CD4-positive, alpha-beta T cell treated with Interferon gamma for 1 hour (primary cell): Measurements from ENCODE around the gene IQCE.
"Not testable (repeated sequence)": the region's sequence is repeated elsewhere in the genome, so short reads cannot be mapped to it uniquely, and the experiment has no call there.

Source experiments
- DNase-seq: peaks from one replicate; pipeline ENCODE4 v3.0.0-alpha.2; 2020

The IQCE gene

GRCh38 chr7:2580636-2581035 lies 21.9 kb downstream of the IQCE start:
- no peak for DNase-seq

- no peak for DNase-seq
Observed at GRCh38 chr7:2582006-2582735, 23.4 kb downstream of the IQCE start.

- DNase-seq, result no peak
Observed at GRCh38 chr7:2583798-2584580, 25.2 kb downstream of the IQCE start.

- no peak for DNase-seq
Observed at GRCh38 chr7:2585446-2585845, 26.7 kb downstream of the IQCE start.

GRCh38 chr7:2586326-2587020 lies 27.7 kb downstream of the IQCE start:
- no peak for DNase-seq

- DNase-seq, result no peak
Observed at GRCh38 chr7:2587134-2587533, 28.4 kb downstream of the IQCE start.

- no peak for DNase-seq
Observed at GRCh38 chr7:2587778-2588177, 29.0 kb downstream of the IQCE start.

GRCh38 chr7:2589341-2589740 lies 30.6 kb downstream of the IQCE start:
- no peak for DNase-seq

GRCh38 chr7:2589941-2590340 lies 31.2 kb downstream of the IQCE start:
- DNase-seq, result not testable (repeated sequence)

GRCh38 chr7:2592375-2592865 lies 33.6 kb downstream of the IQCE start:
- DNase-seq, result no peak

- DNase-seq, result no peak
Observed at GRCh38 chr7:2593036-2593727, 34.4 kb downstream of the IQCE start.

- no peak for DNase-seq
Observed at GRCh38 chr7:2594599-2594998, 35.8 kb downstream of the IQCE start.

- DNase-seq, result no peak
Observed at GRCh38 chr7:2595258-2595860, 36.6 kb downstream of the IQCE start.

- no peak for DNase-seq
Observed at GRCh38 chr7:2596464-2597272, 37.9 kb downstream of the IQCE start.

GRCh38 chr7:2597273-2597640 lies 38.5 kb downstream of the IQCE start:
- no peak for DNase-seq

GRCh38 chr7:2598154-2598823 lies 39.5 kb downstream of the IQCE start:
- DNase-seq, result no peak

GRCh38 chr7:2601065-2601464 lies 42.3 kb downstream of the IQCE start:
- no peak for DNase-seq

GRCh38 chr7:2601907-2602306 lies 43.1 kb downstream of the IQCE start:
- no peak for DNase-seq

GRCh38 chr7:2602406-2603043 lies 43.7 kb downstream of the IQCE start:
- peak; percentile 15 for DNase-seq
